Caco-2 (cell line): ENCODE results near the gene FOXQ1. TPM values are rescaled to one million over a fixed set of nuclear protein-coding genes. Genes with fewer than 3 reads are reported as not detected.

Experiments
- BruUV-seq: library from RNA; stranded (reverse); fragments of 400-500 nt; replicated peaks from 2 replicates; lab custom pipeline; 2021; lab: Mats Ljungman, UMichigan
- CTCF ChIA-PET: fragments of 300-600 bp; sonication (Branson Sonifier 250); formaldehyde crosslinking; loops from one replicate; lab custom pipeline; 2022; ENCODE audit warnings: antibody characterized with exemption; lab: Charles Lee
- POLR2A ChIA-PET: fragments of 300-600 bp; sonication (Branson Sonifier 250); formaldehyde crosslinking; loops from one replicate; lab custom pipeline; 2022; ENCODE audit warnings: antibody characterized with exemption; lab: Charles Lee
- DNase-seq, 2 experiments: peaks; one replicate each; pipeline versions ENCODE4 v3.0.0 to v3.0.0-alpha.2; 2020 to 2022
- H3K27me3 ChIP-seq: replicated peaks from 2 replicates; pipeline ENCODE4 v1.6.0; 2011; ENCODE audit warnings: low read length; ENCODE audit not compliant: control insufficient read depth, insufficient read depth
- H3K36me3 ChIP-seq: 2 replicates; pipeline ENCODE4 v1.5.1; 2011; ENCODE audit warnings: low read length; ENCODE audit not compliant: control insufficient read depth, insufficient read depth
- H3K4me1 ChIP-seq: fragments of 250-450 bp; sonication (Bioruptor Pico); 2 replicates; pipeline ENCODE4 v1.5.1; 2020; ENCODE audit warnings: mild to moderate bottlenecking
- H3K4me3 ChIP-seq: 2 replicates; pipeline ENCODE4 v1.5.1; 2011; ENCODE audit warnings: low read depth, mild to moderate bottlenecking, control low read depth, low read length
- H3K9me3 ChIP-seq: fragments of 250-450 bp; sonication (Bioruptor Pico); 2 replicates; pipeline ENCODE4 v1.5.1; 2020; ENCODE audit warnings: mild to moderate bottlenecking, moderate library complexity
- H3K27ac Mint-ChIP-seq: one replicate; pipeline ENCODE4 v1.8.0; 2022; ENCODE audit warnings: mixed read lengths; ENCODE audit not compliant: unreplicated experiment
- H3K27me3 Mint-ChIP-seq: one replicate; pipeline ENCODE4 v1.8.0; 2022; ENCODE audit warnings: mixed read lengths; ENCODE audit not compliant: insufficient read depth, unreplicated experiment
- H3K36me3 Mint-ChIP-seq: one replicate; pipeline ENCODE4 v1.8.0; 2022; ENCODE audit warnings: mild to moderate bottlenecking, mixed read lengths; ENCODE audit not compliant: insufficient read depth, unreplicated experiment
- H3K4me1 Mint-ChIP-seq: one replicate; pipeline ENCODE4 v1.8.0; 2022; ENCODE audit warnings: low read depth, mixed read lengths; ENCODE audit not compliant: unreplicated experiment
- H3K4me3 Mint-ChIP-seq: one replicate; pipeline ENCODE4 v1.8.0; 2022; ENCODE audit warnings: mild to moderate bottlenecking, moderate library complexity, mixed read lengths; ENCODE audit not compliant: unreplicated experiment
- H3K9me3 Mint-ChIP-seq: one replicate; pipeline ENCODE4 v1.8.0; 2022; ENCODE audit warnings: mixed read lengths; ENCODE audit not compliant: unreplicated experiment
- intact Hi-C: fragments of 100-400 bp; cut with micrococcal nuclease; formaldehyde crosslinking; loops from one replicate; pipeline ENCODE4 v1.10.0; 2022; ENCODE audit not compliant: unreplicated experiment
- total RNA-seq: library from RNA; stranded (reverse); gene quantifications from 2 replicates; pipeline ENCODE4 v1.2.3, GENCODE V29; 2022
- TF ChIP-seq, protein P1 (sequence below), 2 experiments: fragments of 200-600 bp in 1 of 2; IDR thresholded peaks; 1 replicate in 1 of 2; 2 replicates in 1 of 2; pipeline versions ENCODE4 v1.5.1 to v1.8.0; 2011 to 2022; ENCODE audit warnings: antibody characterized with exemption in 1 of 2, control low read depth in 1 of 2, inconsistent platforms in 1 of 2, low read depth in 1 of 2, low read length in 1 of 2, mild to moderate bottlenecking in 1 of 2, moderate library complexity in 1 of 2; ENCODE audit not compliant: insufficient read depth in 1 of 2, severe bottlenecking in 1 of 2, unreplicated experiment in 1 of 2

The FOXQ1 gene
- total RNA-seq, 1 experiment from 2014 or later, result 191 TPM

DNA sequence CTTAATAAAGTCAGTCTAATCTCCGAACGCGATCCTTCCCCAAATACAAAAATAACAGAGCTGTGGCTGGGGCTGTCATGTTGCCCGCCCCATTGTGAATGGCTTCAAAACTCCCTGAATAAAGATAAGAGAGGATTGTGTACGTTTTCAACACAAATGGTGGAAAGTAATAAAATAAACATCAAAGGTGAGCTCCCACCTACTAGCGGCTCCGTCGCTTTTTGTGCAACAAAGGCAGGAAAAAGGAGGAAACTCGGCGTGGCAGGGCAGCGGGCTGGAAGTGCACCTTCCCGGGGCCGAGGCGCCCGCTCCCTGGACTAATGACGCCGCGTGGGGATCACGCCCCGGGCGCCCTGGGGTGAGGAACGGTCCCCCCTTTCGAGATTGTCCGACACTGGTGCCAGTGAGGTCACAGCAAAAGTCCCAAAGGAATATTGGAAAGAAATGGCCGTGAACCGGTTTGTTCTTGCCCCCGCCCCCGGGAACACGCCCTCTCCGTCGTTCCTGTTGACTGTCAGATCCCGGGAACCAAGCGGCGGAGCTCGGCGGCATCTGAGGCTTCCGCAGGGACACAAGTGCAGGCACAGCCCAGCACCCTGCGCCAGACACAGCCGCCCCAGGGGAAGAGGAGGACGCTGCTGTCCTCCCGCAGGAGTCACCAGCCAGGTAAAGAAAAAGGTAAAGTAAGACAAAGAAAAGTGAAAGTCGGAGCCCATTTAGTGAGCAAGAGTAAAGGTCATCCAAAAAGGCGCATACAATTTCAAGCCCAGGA is 1.1 kb upstream of the FOXQ1 start:
- intact Hi-C loops, result loop anchor here (1.0 kb wide), 5 partner anchors 24 to 256 kb away; no protein-coding TSS in a partner anchor
- TF ChIP-seq, protein P1, sequence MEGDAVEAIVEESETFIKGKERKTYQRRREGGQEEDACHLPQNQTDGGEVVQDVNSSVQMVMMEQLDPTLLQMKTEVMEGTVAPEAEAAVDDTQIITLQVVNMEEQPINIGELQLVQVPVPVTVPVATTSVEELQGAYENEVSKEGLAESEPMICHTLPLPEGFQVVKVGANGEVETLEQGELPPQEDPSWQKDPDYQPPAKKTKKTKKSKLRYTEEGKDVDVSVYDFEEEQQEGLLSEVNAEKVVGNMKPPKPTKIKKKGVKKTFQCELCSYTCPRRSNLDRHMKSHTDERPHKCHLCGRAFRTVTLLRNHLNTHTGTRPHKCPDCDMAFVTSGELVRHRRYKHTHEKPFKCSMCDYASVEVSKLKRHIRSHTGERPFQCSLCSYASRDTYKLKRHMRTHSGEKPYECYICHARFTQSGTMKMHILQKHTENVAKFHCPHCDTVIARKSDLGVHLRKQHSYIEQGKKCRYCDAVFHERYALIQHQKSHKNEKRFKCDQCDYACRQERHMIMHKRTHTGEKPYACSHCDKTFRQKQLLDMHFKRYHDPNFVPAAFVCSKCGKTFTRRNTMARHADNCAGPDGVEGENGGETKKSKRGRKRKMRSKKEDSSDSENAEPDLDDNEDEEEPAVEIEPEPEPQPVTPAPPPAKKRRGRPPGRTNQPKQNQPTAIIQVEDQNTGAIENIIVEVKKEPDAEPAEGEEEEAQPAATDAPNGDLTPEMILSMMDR (IDR thresholded peaks at IDR 0.05; ENCODE audit: insufficient read depth in 1 of 2, low read depth in 1 of 2, low read length in 1 of 2, severe bottlenecking in 1 of 2, unreplicated experiment in 1 of 2), result no peak
- Histone ChIP-seq H3K4me1 (peaks cover 26% of the 10 kb centered on the region), H3K4me3 (peak overlapping the region; percentile 94), H3K9me3 (peaks cover 4% of the 10 kb centered on the region; the same call in 1 of the 2 replicates), H3K36me3 (no peaks in the 10 kb centered on the region), H3K27me3 (no peaks in the 10 kb centered on the region)
- ChIA-PET POLR2A (interaction anchor here (0.9 to 2.5 kb wide), 13 partner anchors 12 to 241 kb away, joined by 3 to 49 read pairs (median 6); no protein-coding TSS in a partner anchor), CTCF (interaction anchor here (1.0 to 3.1 kb wide), 10 partner anchors 8 to 398 kb away, joined by 3 to 15 read pairs (median 3); no protein-coding TSS in a partner anchor)
- H3K4me1 Mint-ChIP-seq, result peaks cover 33% of the 10 kb centered on the region
- peaks cover 2% of the 10 kb centered on the region for H3K27me3 Mint-ChIP-seq
- BruUV-seq, result TSS peak; percentile 25
- peak; percentile 83 for DNase-seq
- no peaks in the 10 kb centered on the region for H3K9me3 Mint-ChIP-seq
- H3K4me3 Mint-ChIP-seq, result peak overlapping the region; percentile 78
- peak overlapping the region; percentile 89 for H3K27ac Mint-ChIP-seq
- H3K36me3 Mint-ChIP-seq, result peaks cover 53% of the 10 kb centered on the region

DNA sequence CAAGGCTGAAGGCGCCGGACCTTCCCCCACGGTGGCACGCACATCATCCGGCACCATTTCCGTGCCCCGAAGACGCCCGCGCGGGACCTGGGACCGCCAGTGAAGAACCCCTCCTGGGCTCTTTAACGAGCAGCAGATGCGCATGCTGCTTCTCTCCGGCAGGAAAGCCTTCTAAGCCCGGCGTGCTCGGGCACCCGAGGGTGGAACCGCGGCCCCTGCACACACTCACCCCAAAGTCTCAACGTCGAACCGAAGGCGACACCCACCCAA is 240 bp downstream of the FOXQ1 start:
- no TSS peak for BruUV-seq
- Mint-ChIP-seq H3K27me3 (peaks cover 2% of the 10 kb centered on the region), H3K27ac (peak overlapping the region; percentile 89)

More for the DNA sequence above, 240 bp downstream of the FOXQ1 start:
- DNase-seq, result no peak
- Histone ChIP-seq H3K9me3 (no peaks in the 10 kb centered on the region), H3K4me3 (peak overlapping the region; percentile 94), H3K4me1 (peaks cover 26% of the 10 kb centered on the region), H3K27me3 (no peaks in the 10 kb centered on the region), H3K36me3 (no peaks in the 10 kb centered on the region)
- CTCF ChIA-PET, result interaction anchor here (0.7 to 3.1 kb wide), 8 partner anchors 11 to 399 kb away, joined by 3 to 15 read pairs (median 7); no protein-coding TSS in a partner anchor
- POLR2A ChIA-PET, result interaction anchor here (0.5 to 2.5 kb wide), 13 partner anchors 11 to 399 kb away, joined by 3 to 49 read pairs (median 6); no protein-coding TSS in a partner anchor
- Mint-ChIP-seq H3K4me1 (peaks cover 39% of the 10 kb centered on the region), H3K4me3 (peak overlapping the region; percentile 78), H3K36me3 (peaks cover 63% of the 10 kb centered on the region), H3K9me3 (no peaks in the 10 kb centered on the region)
- intact Hi-C loops, result loop anchor here (2.0 kb wide), 2 partner anchors 201 to 399 kb away; no protein-coding TSS in a partner anchor
- TF ChIP-seq, protein P1 (IDR thresholded peaks at IDR 0.05; ENCODE audit: insufficient read depth in 1 of 2, low read depth in 1 of 2, low read length in 1 of 2, severe bottlenecking in 1 of 2, unreplicated experiment in 1 of 2), result no peak
